Psoas muscle (tissue), 8 donors: Measurements from ENCODE around the gene SLC46A1. TPM values are rescaled to one million over a fixed set of nuclear protein-coding genes. Genes with fewer than 3 reads are reported as not detected.

Experiments used
- ATAC-seq, 4 donors: fragments of 200-7000 bp; cut with Tn5 transposase; one replicate each; pipeline ENCODE4 v1.9.1; 2020; ENCODE audit warnings: moderate library complexity in 3 of 4, mild to moderate bottlenecking in 2 of 4
- DNase-seq, 2 donors: peaks; one replicate each; pipeline ENCODE4 v3.0.0-alpha.2; 2020
- H3K27ac ChIP-seq: fragments of 200-600 bp; one replicate; pipeline ENCODE4 v1.8.0; 2022
- H3K27me3 ChIP-seq, 3 donors: fragments of 200-600 bp in 1 of 3; one replicate each; pipeline versions ENCODE4 v1.6.1 to v1.8.0; 2013 to 2022; ENCODE audit warnings: low read length in 2 of 3, mild to moderate bottlenecking in 2 of 3, moderate library complexity in 1 of 3; ENCODE audit not compliant: insufficient read depth in 3 of 3
- H3K36me3 ChIP-seq, 2 donors: fragments of 200-600 bp in 1 of 2; one replicate each; pipeline versions ENCODE4 v1.6.1 to v1.8.0; 2013 to 2022; ENCODE audit warnings: low read depth in 1 of 2, mild to moderate bottlenecking in 1 of 2, moderate library complexity in 1 of 2; ENCODE audit not compliant: insufficient read depth in 1 of 2
- H3K4me1 ChIP-seq: fragments of 200-600 bp; one replicate; pipeline ENCODE4 v1.8.0; 2022
- H3K4me3 ChIP-seq: fragments of 200-600 bp; one replicate; pipeline ENCODE4 v1.8.0; 2022; ENCODE audit warnings: mild to moderate bottlenecking
- H3K9me3 ChIP-seq: fragments of 200-600 bp; one replicate; pipeline ENCODE4 v1.8.0; 2022
- CTCF ChIP-seq: fragments of 200-600 bp; IDR thresholded peaks from one replicate; pipeline ENCODE4 v1.8.0; 2022; ENCODE audit warnings: antibody characterized with exemption
- WGBS, 3 donors: extraction: QIAGEN DNeasy Blood & Tissue Kit; methylation state at CpG; one replicate each; pipeline versions ENCODE4 v1.1.6 to v1.1.7; 2013; 5-methylcytosine and 5-hydroxymethylcytosine counted together
- intact Hi-C, 2 donors: fragments of 100-400 bp; cut with DNase I; formaldehyde crosslinking; loops; one replicate each; pipeline versions ENCODE4 v1.11.0 to v1.14.2; 2022
- polyA plus RNA-seq, 3 donors: library from polyadenylated mRNA; stranded (reverse); fragments of 200-250 nt; gene quantifications; one replicate each; pipeline ENCODE4 v1.2.3, GENCODE V29; 2013
- total RNA-seq, 4 donors: library from RNA; stranded (reverse); fragmentation: NEBNext Ultra II Directional in 2 of 4; extraction: Animal tissue kit (Norgen Biotek cat#: 25700) in 2 of 4; gene quantifications; one replicate each; pipeline versions ENCODE4 v1.2.1 to v1.2.4, GENCODE V29; 2021 to 2023
- donor health status: healthy with polysubstance abuse.
- donor health status: DM: no; HTN: no; CAD: no; lungs with moderate emphysema.
- donor health status: Bipolar disorder and iron deficiency.
- donor health status: healthy.
- donor health status: DM: yes; HTN: yes; CAD: no.
- donor health status: DM: no; HTN: no; CAD: no.
- donor health status: DM: no; HTN: no; CAD: no.
- donor health status: DM: yes; HTN: yes; CAD: no.

Gene SLC46A1
- total and polyA plus RNA-seq, 7 donors = 1.1 to 4.2 (median 2.7) TPM

DNA sequence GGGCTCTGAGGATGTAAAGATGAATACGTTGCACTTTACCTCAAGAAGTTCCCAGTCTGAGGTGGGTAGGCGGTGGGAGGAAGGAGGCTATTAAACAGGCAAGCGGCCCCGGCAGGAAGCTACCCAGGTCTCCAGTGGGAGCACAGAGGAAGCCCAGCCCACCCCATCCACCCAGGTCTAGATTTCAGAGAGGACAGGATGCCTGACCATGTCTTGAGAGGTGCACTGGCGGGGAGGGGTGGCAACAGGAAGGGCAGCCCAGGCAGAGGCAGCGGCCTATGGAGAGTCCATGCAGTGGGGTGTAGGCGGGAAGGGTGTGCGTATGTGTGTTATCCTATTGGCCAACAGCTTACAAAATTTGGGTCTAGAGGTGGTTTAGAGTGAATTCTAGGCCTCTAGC lies 20.6 kb downstream of the SLC46A1 start:
- no peak for ATAC-seq
- DNase-seq = peak in 1 of 2 donors; percentile 43
- Histone ChIP-seq H3K4me1 (no peaks in the 10 kb centered on the region), H3K36me3 (peaks cover 3 to 28% of the 10 kb centered on the region in 2 donors), H3K27me3 (peaks cover 0 to 5% (median 0%) of the 10 kb centered on the region in 3 donors), H3K9me3 (no peaks in the 10 kb centered on the region), H3K27ac (no peak overlapping the region), H3K4me3 (no peak overlapping the region)
- intact Hi-C loops = no loop called here
- no peak for TF ChIP-seq CTCF
- 80 to 87% (median 85%) methylated on average over 8 of the region's 8 CpGs for WGBS, 3 donors

DNA sequence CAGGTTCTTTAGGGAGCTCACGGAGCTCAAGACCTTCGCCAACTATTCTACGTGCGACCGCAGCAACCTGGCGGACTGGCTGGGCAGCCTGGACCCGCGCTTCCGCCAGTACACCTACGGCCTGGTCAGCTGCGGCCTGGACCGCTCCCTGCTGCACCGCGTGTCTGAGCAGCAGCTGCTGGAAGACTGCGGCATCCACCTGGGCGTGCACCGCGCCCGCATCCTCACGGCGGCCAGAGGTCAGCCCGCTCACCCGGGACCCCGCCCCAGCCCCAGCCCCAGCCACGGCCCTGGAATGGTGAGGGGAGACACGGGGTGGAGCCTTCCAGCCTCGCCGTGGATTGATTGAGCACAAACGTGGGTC lies 21.0 kb downstream of the SLC46A1 start:
- H3K27me3 ChIP-seq = peaks cover 0 to 5% (median 0%) of the 10 kb centered on the region in 3 donors
- H3K4me3 ChIP-seq = peak overlapping the region; percentile 54
- no peaks in the 10 kb centered on the region for H3K4me1 ChIP-seq
- DNase-seq = peak in 1 of 2 donors; percentile 36
- no peaks in the 10 kb centered on the region for H3K9me3 ChIP-seq
- intact Hi-C loops = no loop called here
- 41 to 54% (median 52%) methylated on average over 28 to 29 of the region's 29 CpGs for WGBS, 3 donors
- no peak for TF ChIP-seq CTCF
- ATAC-seq = no peak
- H3K36me3 ChIP-seq = peaks cover 3 to 26% of the 10 kb centered on the region in 2 donors
- H3K27ac ChIP-seq = no peak overlapping the region

GRCh38 chr17:28384281-28385036 lies 21.6 kb downstream of the SLC46A1 start:
- H3K4me1 ChIP-seq = no peaks in the 10 kb centered on the region
- H3K36me3 ChIP-seq = peaks cover 3 to 20% of the 10 kb centered on the region in 2 donors
- 32 to 41% (median 38%) methylated on average over 47 to 56 of the region's 56 CpGs for WGBS, 3 donors
- intact Hi-C loops = no loop called here
- peaks cover 0 to 5% (median 0%) of the 10 kb centered on the region in 3 donors for H3K27me3 ChIP-seq
- H3K9me3 ChIP-seq = no peaks in the 10 kb centered on the region
- TF ChIP-seq CTCF = no peak
- DNase-seq (peak in 1 of 2 donors; percentile 61), ATAC-seq (peak in 3 of 4 donors; percentile 23 to 63 (median 42))
- peak overlapping the region; percentile 54 for H3K4me3 ChIP-seq
- no peak overlapping the region for H3K27ac ChIP-seq

DNA sequence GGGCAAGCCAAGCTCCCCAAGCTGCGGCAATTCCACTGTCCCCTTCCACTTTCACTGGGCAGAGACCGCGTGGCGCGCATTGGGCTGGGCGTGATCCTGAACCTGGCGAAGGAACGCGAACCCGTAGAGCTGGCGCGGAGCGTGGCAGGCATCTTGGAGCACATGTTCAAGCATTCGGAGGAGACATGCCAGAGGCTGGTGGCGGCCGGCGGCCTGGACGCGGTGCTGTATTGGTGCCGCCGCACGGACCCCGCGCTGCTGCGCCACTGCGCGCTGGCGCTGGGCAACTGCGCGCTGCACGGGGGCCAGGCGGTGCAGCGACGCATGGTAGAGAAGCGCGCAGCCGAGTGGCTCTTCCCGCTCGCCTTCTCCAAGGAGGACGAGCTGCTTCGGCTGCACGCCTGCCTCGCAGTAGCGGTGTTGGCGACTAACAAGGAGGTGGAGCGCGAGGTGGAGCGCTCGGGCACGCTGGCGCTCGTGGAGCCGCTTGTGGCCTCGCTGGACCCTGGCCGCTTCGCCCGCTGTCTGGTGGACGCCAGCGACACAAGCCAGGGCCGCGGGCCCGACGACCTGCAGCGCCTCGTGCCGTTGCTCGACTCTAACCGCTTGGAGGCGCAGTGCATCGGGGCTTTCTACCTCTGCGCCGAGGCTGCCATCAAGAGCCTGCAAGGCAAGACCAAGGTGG lies 24.7 kb downstream of the SLC46A1 start:
- Histone ChIP-seq H3K36me3 (peaks cover 0 to under 1% of the 10 kb centered on the region in 2 donors), H3K27me3 (peaks cover 0 to 5% (median 0%) of the 10 kb centered on the region in 3 donors), H3K4me1 (no peaks in the 10 kb centered on the region), H3K9me3 (no peaks in the 10 kb centered on the region), H3K27ac (no peak overlapping the region), H3K4me3 (peak overlapping the region; percentile 22)
- ATAC-seq = peak in 1 of 4 donors; percentile 45
- intact Hi-C loops = no loop called here
- 25 to 34% (median 33%) methylated on average over 64 to 72 of the region's 72 CpGs for WGBS, 3 donors
- DNase-seq = peak in 1 of 2 donors; percentile 37
- TF ChIP-seq CTCF = no peak
